Prostate gland (tissue), 2 donors: ENCODE measurements around the gene MT1H.

Experiments
- POLR2A ChIP-seq: fragments of 450-650 bp; IDR thresholded peaks from one replicate; pipeline ENCODE4 v1.6.1; 2016; ENCODE audit warnings: antibody characterized with exemption, mild to moderate bottlenecking
- TF ChIP-seq, protein P1 (sequence below), 4 experiments: fragments of 200-600 bp in 2 of 4; fragments of 450-650 bp in 2 of 4; sonication (generic) in 2 of 4; IDR thresholded peaks; 1 replicate in 3 of 4; 2 replicates in 1 of 4; pipeline ENCODE4 v1.5.1; 2016 to 2019; ENCODE audit warnings: antibody characterized with exemption in 4 of 4, mild to moderate bottlenecking in 2 of 4, moderate library complexity in 2 of 4

DNA sequence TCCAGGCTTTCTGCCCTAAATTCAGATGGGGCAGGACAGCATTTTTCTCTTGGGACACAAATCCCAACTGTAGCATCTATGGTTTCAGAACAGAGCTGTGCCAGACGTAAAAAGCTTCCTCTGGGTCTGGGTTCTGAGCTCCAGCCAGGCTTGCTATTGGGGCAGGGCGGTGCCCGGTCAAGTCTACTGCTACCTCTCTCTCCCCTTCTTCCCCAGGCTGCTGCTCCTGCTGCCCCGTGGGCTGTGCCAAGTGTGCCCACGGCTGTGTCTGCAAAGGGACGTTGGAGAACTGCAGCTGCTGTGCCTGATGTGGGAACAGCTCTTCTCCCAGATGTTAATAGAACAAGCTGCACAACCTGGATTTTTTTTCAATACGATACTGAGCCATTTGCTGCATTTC is 36.1 kb upstream of the MT1H start:
- TF ChIP-seq, protein P1, sequence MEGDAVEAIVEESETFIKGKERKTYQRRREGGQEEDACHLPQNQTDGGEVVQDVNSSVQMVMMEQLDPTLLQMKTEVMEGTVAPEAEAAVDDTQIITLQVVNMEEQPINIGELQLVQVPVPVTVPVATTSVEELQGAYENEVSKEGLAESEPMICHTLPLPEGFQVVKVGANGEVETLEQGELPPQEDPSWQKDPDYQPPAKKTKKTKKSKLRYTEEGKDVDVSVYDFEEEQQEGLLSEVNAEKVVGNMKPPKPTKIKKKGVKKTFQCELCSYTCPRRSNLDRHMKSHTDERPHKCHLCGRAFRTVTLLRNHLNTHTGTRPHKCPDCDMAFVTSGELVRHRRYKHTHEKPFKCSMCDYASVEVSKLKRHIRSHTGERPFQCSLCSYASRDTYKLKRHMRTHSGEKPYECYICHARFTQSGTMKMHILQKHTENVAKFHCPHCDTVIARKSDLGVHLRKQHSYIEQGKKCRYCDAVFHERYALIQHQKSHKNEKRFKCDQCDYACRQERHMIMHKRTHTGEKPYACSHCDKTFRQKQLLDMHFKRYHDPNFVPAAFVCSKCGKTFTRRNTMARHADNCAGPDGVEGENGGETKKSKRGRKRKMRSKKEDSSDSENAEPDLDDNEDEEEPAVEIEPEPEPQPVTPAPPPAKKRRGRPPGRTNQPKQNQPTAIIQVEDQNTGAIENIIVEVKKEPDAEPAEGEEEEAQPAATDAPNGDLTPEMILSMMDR (IDR thresholded peaks at IDR 0.05) = no peak
- TF ChIP-seq POLR2A = no peak
